EL (cell line): ENCODE results near the gene SPATA13.

Source experiments
- DNase-seq: peaks from one replicate; pipeline ENCODE4 v3.0.0-alpha.2; 2016

The SPATA13 gene

GRCh38 chr13:24168392-24168750, 7.9 kb downstream of the SPATA13 start:
- no peak for DNase-seq

GRCh38 chr13:24168979-24169378, 8.5 kb downstream of the SPATA13 start:
- no peak for DNase-seq

- DNase-seq, result no peak
Measured at GRCh38 chr13:24172071-24172470, 11.6 kb downstream of the SPATA13 start.

- no peak for DNase-seq
Measured at GRCh38 chr13:24173795-24174194, 13.3 kb downstream of the SPATA13 start.

GRCh38 chr13:24175847-24176246, 15.3 kb downstream of the SPATA13 start:
- no peak for DNase-seq

- DNase-seq, result no peak
Measured at GRCh38 chr13:24176351-24177101, 16.0 kb downstream of the SPATA13 start.

GRCh38 chr13:24178847-24179485, 18.4 kb downstream of the SPATA13 start:
- peak; percentile 29 for DNase-seq

- no peak for DNase-seq
Measured at GRCh38 chr13:24179486-24179850, 18.9 kb downstream of the SPATA13 start.

- DNase-seq, result peak; percentile 45
Measured at GRCh38 chr13:24180750-24181377, 20.3 kb downstream of the SPATA13 start.

- DNase-seq, result no peak
Measured at GRCh38 chr13:24181991-24182702, 21.6 kb downstream of the SPATA13 start.

GRCh38 chr13:24182703-24183081, 22.2 kb downstream of the SPATA13 start:
- no peak for DNase-seq

GRCh38 chr13:24183741-24184182, 23.2 kb downstream of the SPATA13 start:
- DNase-seq, result no peak

GRCh38 chr13:24184265-24184841, 23.8 kb downstream of the SPATA13 start:
- no peak for DNase-seq

- no peak for DNase-seq
Measured at GRCh38 chr13:24184882-24185281, 24.4 kb downstream of the SPATA13 start.

- DNase-seq, result peak; percentile 21
Measured at GRCh38 chr13:24185591-24186232, 25.2 kb downstream of the SPATA13 start.

GRCh38 chr13:24187185-24187584, 26.7 kb downstream of the SPATA13 start:
- no peak for DNase-seq

- no peak for DNase-seq
Measured at GRCh38 chr13:24192057-24192810, 31.7 kb downstream of the SPATA13 start.

GRCh38 chr13:24192811-24193162, 32.3 kb downstream of the SPATA13 start:
- DNase-seq, result no peak

GRCh38 chr13:24194447-24194846, 33.9 kb downstream of the SPATA13 start:
- no peak for DNase-seq

GRCh38 chr13:24195626-24196025, 35.1 kb downstream of the SPATA13 start:
- no peak for DNase-seq

GRCh38 chr13:24196593-24197197, 36.2 kb downstream of the SPATA13 start:
- DNase-seq, result no peak

- no peak for DNase-seq
Measured at GRCh38 chr13:24199016-24199415, 38.5 kb downstream of the SPATA13 start.
